GM21447 (cell line): Measurements from ENCODE around the gene RNF123.
"Not testable (repeated sequence)": the region's sequence is repeated elsewhere in the genome, so short reads cannot be mapped to it uniquely, and the experiment has no call there.

Source experiments
- ATAC-seq: cut with Tn5 transposase; IDR thresholded peaks from one replicate; pipeline ENCODE4 v1.9.1; 2021; ENCODE audit not compliant: unreplicated experiment

RNF123 gene

GRCh38 chr3:49675912-49676311 is 13.4 kb upstream of the RNF123 start:
- no peak for ATAC-seq

GRCh38 chr3:49680493-49681231 is 8.7 kb upstream of the RNF123 start:
- ATAC-seq, result no peak

GRCh38 chr3:49681232-49681522 is 8.2 kb upstream of the RNF123 start:
- no peak for ATAC-seq

GRCh38 chr3:49681543-49681942 is 7.8 kb upstream of the RNF123 start:
- no peak for ATAC-seq

GRCh38 chr3:49683162-49683561 is 6.2 kb upstream of the RNF123 start:
- no peak for ATAC-seq

- ATAC-seq, result not testable (repeated sequence)
Measured at GRCh38 chr3:49684453-49684852, 4.9 kb upstream of the RNF123 start.

GRCh38 chr3:49685103-49685502 is 4.3 kb upstream of the RNF123 start:
- ATAC-seq, result not testable (repeated sequence)

- ATAC-seq, result not testable (repeated sequence)
Measured at GRCh38 chr3:49685846-49686245, 3.5 kb upstream of the RNF123 start.

GRCh38 chr3:49686346-49686745 is 3.0 kb upstream of the RNF123 start:
- ATAC-seq, result not testable (repeated sequence)

GRCh38 chr3:49686769-49687423 is 2.5 kb upstream of the RNF123 start:
- not testable (repeated sequence) for ATAC-seq

- ATAC-seq, result not testable (repeated sequence)
Measured at GRCh38 chr3:49687424-49687795, 1.9 kb upstream of the RNF123 start.

- not testable (repeated sequence) for ATAC-seq
Measured at GRCh38 chr3:49688338-49689045, 865 bp upstream of the RNF123 start.

GRCh38 chr3:49689908-49690624 is 709 bp downstream of the RNF123 start:
- peak; percentile 18 for ATAC-seq

GRCh38 chr3:49690856-49691255 is 1.5 kb downstream of the RNF123 start:
- not testable (repeated sequence) for ATAC-seq

- ATAC-seq, result not testable (repeated sequence)
Measured at GRCh38 chr3:49691481-49691880, 2.1 kb downstream of the RNF123 start.

GRCh38 chr3:49694409-49695070 is 5.2 kb downstream of the RNF123 start:
- not testable (repeated sequence) for ATAC-seq

- not testable (repeated sequence) for ATAC-seq
Measured at GRCh38 chr3:49695350-49696015, 6.1 kb downstream of the RNF123 start.

GRCh38 chr3:49699281-49699979 is 10.1 kb downstream of the RNF123 start:
- no peak for ATAC-seq

- ATAC-seq, result no peak
Measured at GRCh38 chr3:49700014-49700413, 10.7 kb downstream of the RNF123 start.
